ENCODE measurements around the gene RAF1. TPM values are rescaled to one million over a fixed set of nuclear protein-coding genes. Genes with fewer than 3 reads are reported as not detected.

The RAF1 gene
- total and polyA plus RNA-seq, 2 of the 8 experiments (the other 6 are each of a cell fraction or from before 2014, with no cell fraction given) = 103 to 118 TPM

DNA sequence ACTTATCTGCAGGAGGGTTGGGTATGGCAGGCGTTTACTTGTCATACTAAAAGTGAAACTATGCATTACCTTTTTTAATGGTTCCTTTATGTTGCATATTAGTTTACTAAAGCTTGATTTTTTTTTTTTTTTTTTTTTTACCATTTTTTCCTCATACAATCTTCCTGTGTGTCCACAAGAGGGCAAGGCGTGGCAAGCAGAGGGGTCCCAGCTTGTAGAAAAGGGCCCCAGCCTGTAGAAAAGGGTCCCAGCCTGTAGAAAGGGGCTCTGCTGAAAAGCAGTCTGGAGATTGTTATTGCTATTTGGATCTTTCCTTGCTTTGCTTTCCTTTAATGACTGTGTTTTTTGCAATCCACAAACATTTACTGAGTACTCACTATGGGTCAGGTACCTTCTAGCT, 85.2 kb downstream of the RAF1 start (continued):
- TF ChIP-seq CHD7 (IDR thresholded peaks at IDR 0.05; ENCODE audit: insufficient replicate concordance, low read length) (no peak), ASH2L (IDR thresholded peaks at IDR 0.05; ENCODE audit: low read length) (no peak), KDM1A (IDR thresholded peaks at IDR 0.05; ENCODE audit: borderline replicate concordance, low read length) (no peak)
- TF ChIP-seq, protein P1, sequence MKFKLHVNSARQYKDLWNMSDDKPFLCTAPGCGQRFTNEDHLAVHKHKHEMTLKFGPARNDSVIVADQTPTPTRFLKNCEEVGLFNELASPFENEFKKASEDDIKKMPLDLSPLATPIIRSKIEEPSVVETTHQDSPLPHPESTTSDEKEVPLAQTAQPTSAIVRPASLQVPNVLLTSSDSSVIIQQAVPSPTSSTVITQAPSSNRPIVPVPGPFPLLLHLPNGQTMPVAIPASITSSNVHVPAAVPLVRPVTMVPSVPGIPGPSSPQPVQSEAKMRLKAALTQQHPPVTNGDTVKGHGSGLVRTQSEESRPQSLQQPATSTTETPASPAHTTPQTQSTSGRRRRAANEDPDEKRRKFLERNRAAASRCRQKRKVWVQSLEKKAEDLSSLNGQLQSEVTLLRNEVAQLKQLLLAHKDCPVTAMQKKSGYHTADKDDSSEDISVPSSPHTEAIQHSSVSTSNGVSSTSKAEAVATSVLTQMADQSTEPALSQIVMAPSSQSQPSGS (IDR thresholded peaks at IDR 0.05; ENCODE audit: low read length) = no peak
